SU-DHL-6 (cell line): ENCODE measurements around the gene ARHGEF35.
"Not testable (repeated sequence)": the region's sequence is repeated elsewhere in the genome, so short reads cannot be mapped to it uniquely, and the experiment has no call there.

Source experiments
- CTCF ChIP-seq: fragments of 200-600 bp; sonication (generic); IDR thresholded peaks from one replicate; pipeline ENCODE4 v1.5.1; 2017; ENCODE audit warnings: antibody characterized with exemption, mild to moderate bottlenecking, low read length, moderate library complexity; ENCODE audit not compliant: insufficient read depth, poor library complexity, severe bottlenecking
- EZH2phosphoT487 ChIP-seq: fragments of 200-600 bp; sonication (generic), shearing (Covaris generic); conservative IDR thresholded peaks from 2 replicates; pipeline ENCODE4 v1.6.1; 2018; ENCODE audit warnings: mild to moderate bottlenecking, antibody characterized with exemption, low read length, moderate library complexity, mixed read lengths

DNA sequence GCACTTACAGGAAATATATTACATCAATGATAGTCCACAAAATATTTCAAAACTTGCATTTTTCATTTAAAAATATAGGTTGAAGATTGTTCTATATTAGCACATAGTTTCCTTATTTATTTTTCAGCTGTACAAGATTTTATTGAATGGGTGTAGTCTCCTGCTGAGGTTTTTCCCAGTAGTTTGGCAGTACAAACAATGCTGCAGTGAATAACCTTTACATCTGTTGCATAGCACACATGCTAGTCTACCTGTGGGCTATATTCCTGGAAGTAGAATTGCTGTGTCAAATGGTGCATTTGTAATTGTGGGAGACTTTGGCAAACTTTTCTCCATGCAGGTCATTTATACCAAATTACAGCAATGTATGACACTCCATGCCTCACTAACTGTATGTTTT lies 24.9 kb upstream of the ARHGEF35 start:
- not testable (repeated sequence) for TF ChIP-seq CTCF, EZH2phosphoT487
